Stimulated activated CD8-positive, alpha-beta memory T cell treated with anti-CD3 and anti-CD28 coated beads, Interleukin-7, amount 100 ng/mL, for 48 hours (primary cell): ENCODE results near the gene PBX4.

ENCODE experiments used
- DNase-seq, 2 donors: peaks; one replicate each; pipeline ENCODE4 v3.0.0-alpha.2; 2020; ENCODE audit warnings: low read depth in 1 of 2; ENCODE audit errors: extremely low read depth in 1 of 2

The PBX4 gene

DNA sequence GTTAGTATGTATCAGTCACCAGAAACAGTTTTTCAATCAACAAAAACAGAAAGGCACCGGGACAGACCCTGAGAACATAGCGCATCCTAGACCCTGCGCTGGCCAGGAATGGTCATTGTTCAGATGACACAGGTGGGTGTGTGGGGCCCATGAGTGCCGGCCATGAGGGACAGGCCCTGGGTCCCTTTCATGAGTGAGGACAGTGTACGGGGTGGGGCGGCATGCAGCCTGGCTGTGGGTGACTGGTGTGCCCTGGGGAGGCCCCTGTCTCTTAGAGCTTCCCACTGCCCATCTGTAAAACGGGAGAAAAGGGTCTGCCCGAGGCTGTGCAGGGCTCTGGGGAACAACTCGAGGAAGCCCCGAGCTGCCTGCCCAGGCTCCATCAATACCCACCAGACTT lies 25.8 kb downstream of the PBX4 start:
- DNase-seq, result no peak

DNA sequence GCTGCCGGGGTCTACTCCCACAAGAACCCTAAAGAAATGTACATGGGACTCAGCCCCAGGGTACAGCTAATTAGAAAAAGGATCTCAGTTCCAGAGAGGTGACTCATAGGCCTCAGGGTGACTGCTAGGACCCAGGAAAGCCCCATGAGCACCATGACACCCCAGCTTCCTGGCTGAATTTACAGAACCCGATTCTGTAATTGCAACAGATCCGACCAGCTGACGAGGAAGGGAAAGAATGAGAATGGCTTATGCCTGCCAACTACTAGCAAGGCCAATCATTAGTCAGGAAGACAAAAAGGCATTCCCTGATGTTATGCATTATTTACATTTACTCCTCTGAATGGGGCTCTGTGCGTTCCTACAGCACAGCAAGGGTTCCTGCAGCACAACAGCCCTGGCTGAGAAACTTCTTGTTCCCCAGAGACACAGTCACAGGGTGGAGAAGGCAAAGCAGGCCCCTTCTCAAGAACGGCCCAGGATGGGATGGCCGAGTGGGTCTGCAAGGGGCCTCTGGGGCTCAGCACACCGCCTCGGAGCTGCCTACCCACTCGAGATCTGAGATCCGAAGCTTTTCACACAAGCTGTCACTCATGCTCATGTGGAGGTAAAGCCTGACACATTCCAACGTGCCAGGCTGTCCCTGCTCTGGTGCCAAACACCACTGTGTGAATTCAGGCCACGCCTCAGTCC lies 27.2 kb downstream of the PBX4 start:
- DNase-seq, result peak in 1 of 2 donors; percentile 80

DNA sequence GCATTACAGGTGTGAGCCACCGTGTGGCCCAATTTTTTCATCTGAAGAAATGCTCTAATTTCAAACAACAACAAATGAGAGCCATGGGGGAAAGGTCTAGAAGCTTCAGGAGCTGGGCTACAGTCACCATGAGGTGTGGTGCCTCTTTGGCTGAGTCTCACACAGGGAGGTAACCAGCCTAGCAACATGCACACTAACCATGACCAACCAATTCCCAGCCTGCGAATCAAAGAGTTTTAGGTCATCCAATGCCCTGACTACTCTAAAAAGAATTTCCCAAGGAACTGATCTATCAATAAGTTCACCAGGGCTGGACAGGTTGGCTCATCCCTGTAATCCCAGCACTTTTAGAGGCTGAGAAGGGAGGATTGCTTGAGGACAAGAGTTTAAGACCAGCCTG lies 29.9 kb downstream of the PBX4 start:
- no peak for DNase-seq

DNA sequence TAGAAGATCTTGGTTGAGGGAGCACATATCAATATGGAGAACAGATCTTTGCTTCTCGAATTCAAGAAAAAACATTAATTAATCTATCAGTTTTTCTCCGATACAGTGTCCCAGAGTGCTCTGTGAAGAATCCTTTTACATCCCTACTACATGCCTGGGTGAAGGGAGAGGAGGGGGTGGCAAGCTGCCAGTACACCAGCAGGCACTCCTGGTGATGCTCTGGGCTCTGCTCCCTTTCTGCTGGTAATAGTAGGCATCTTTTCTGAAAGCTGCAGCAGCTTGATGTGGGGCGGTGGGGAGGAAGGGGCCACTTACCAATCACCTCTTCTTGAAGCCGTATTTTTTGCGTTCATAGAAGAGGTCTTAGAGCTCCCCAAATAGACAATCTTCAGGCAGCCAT lies 30.7 kb downstream of the PBX4 start:
- no peak for DNase-seq

DNA sequence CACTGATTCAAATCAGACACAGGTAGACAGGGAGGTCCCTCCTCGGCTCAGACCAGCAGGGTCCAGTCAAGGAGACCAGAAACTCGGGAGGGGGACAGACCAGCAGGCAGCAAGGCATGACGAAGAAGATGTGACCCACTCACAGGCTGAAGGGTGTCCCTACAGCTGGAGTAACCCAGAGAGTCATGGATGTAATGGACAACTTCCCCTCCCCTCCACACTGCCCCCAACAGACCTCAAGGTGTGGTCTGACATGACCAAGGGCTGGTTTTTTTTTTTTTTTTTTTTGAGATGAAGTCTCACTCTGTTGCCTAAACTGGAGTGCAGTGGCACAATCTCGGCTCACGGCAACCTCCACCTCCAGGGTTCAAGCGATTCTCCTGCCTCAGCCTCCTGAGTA lies 34.1 kb downstream of the PBX4 start:
- no peak for DNase-seq

DNA sequence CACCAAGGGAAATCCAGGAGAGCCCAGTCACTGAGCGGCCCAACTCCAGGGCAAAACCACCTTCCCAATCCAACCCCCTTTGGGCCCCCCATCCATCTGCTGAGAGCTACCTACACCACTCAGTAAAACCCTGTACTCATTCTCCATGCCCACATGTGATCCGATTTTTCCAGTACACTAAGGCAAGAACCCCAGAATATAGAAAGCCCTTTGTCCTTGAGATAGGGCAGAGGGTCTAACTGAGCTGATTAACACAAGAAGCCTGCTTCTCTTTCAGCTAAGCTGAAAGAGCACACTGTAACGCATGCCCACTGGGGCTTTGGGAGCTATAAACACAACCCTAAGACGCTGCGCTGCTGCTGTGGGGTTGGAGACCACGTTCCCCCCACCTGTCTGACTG lies 36.0 kb downstream of the PBX4 start:
- no peak for DNase-seq

DNA sequence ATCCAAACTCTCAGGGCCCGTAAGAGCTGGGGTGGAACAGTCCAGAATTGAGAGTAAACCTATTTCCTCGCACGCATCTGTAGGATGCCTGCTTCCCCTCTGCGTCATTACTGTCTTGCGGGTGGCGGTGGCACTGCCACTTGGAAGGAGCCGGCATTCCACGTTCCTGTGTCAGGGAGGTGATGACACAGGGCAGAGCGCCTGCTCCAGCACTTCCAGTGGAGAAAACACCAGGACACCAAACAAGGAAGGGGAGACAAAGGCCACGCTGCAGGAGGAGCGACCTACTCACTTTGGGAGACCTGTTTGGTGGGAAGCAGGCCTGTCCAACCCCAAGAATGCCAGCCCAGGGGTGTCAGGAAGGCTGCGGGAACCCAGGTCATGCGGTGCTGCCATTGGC lies 37.1 kb downstream of the PBX4 start:
- DNase-seq, result no peak

DNA sequence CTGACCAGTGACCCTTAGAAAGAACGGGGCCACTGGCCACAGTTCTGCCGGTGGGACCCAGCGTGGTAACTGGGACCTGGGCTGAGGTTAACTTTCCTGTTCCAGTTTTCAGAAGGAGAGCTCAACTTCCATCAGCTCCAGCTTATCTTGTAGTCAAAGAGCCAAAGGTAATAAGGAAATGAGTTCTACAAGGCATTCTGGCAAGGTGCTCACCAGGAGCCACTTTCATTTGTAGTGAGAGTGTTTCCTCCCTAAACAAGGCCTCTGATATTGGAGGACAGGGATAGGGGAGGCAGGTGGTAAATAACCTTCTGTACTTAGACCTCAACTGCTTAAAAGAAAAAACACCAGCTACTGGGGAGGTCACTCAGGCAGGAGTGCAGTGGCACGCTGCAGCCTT lies 38.1 kb downstream of the PBX4 start:
- DNase-seq, result no peak

DNA sequence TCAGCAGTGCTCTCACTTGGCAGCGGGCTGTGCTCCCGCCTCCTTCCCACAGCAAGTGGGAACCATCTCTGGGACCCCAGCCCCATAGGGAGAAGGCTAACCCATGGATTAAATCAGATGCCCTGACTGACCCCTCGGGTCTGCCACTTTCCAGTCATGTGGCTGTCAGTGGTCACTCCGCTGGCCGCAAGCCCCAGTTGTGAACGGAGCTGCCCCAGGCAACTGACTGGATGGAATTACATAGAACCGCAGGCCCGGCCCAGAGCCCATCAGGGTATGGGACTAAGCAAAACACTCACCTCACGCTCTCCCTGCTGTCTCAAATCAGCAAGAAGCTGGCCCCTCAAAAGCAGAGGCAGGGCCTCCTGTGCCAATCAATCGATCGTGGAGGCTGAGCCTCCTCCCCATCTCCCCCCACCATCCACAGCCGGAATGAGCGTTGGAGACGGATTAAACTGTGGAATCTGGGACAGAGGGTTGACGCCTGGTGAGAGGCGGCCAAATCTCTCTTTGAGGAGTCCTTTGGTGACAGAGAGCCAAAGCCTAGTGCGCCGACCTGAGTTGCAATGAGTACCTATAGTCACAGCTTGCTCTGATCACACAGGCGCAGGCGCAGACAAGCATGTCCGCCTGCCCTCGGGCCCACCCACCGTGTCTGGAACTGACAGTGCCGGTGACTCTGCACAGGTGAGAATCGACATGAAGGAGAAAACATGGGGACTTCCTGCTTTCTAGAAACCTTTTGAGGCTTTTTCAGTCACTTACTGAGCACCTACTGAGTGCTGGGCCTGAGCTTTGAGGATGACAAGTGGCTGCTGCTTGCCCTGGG lies 38.7 kb downstream of the PBX4 start:
- DNase-seq, result no peak

DNA sequence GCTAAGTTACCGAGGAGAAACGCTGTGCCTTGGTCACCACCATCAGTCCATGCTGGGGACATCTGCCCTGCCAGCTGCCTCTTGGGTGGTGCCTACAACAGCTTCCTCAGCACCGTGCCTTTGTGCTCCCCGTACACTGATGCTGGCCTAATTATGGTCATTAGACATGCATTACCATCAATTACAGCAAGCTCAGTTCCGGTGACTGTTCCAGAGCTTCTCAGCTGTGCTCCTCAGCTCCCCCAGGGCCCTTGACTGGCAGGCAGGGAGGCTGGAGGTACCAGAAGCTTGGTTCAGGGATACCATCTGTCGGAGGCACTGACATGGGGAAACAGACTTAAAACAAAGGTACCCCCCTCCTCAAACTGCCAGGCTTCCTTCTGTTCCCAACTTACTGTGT lies 40.2 kb downstream of the PBX4 start:
- DNase-seq, result no peak

DNA sequence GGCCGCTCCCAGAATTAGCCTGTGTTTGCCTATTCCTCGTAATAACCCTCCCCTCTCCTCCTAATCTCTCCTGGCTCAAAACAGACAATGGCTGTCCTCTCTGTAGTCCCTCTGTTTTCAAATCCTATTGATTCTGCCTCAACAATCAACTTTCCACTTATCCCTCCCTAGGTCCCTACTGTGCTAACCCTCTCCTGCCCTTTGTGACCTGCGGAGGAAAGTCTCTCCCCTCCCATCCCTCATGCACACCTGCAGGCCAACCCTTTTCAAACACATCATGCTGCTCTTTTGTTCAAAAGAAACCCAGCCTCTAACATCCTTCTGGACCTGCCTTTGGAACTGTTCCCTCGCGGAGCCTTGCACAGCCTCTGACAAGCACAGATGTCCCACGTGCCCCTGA lies 43.1 kb downstream of the PBX4 start:
- DNase-seq, result no peak

DNA sequence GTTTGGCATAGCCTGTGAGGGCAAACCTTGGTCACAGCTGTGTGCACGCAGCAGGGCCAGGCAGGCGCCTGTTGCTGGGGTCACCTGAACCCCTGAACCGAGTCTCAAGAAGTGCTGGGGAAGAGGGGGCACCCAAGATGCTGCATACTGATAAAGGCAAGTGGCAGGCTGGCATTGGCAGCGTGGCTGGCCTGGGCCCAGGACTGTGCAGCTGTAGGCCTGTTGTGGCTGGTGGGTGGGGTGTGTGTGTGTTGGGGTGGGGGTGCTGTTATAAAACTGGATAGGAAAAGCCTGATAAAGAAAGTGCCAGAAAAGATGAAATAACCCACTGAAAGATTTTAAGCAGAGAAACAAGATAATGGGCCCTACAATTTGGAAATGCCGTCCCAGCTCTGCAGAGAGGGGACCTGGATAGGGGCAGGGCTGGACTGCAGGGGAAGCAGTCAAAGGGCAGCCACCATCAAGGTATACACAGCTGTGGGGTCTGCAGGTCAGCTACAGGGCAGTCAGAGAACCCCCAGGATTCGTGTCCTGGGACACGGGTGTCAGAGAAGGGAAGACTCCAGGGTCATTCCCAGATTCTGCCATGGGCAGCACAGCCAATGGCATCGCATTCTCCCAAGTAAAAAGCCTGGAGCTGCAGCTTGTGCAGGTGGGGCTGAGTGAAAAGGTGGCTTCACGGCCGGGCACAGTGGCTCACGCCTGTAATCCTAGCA lies 47.3 kb downstream of the PBX4 start:
- no peak for DNase-seq

DNA sequence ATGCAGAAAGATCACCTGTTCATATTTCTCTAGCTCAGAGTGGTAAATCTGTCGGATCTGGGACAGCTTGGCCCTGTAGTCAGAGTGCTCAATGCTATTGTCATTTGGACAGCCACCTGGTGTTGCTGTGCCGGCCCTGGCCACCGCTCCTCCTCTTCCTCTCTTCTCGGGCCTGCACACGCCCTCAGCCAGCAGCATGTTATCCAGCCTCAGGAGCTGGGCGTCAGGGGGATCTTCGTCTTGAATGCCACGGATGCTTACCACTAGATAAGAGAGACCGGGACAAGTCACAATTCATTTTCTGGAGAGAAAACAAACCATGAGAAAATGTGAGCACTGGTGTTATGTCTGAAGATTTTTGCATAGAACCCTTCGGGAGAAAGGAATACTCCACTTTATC lies 47.9 kb downstream of the PBX4 start:
- DNase-seq, result no peak

DNA sequence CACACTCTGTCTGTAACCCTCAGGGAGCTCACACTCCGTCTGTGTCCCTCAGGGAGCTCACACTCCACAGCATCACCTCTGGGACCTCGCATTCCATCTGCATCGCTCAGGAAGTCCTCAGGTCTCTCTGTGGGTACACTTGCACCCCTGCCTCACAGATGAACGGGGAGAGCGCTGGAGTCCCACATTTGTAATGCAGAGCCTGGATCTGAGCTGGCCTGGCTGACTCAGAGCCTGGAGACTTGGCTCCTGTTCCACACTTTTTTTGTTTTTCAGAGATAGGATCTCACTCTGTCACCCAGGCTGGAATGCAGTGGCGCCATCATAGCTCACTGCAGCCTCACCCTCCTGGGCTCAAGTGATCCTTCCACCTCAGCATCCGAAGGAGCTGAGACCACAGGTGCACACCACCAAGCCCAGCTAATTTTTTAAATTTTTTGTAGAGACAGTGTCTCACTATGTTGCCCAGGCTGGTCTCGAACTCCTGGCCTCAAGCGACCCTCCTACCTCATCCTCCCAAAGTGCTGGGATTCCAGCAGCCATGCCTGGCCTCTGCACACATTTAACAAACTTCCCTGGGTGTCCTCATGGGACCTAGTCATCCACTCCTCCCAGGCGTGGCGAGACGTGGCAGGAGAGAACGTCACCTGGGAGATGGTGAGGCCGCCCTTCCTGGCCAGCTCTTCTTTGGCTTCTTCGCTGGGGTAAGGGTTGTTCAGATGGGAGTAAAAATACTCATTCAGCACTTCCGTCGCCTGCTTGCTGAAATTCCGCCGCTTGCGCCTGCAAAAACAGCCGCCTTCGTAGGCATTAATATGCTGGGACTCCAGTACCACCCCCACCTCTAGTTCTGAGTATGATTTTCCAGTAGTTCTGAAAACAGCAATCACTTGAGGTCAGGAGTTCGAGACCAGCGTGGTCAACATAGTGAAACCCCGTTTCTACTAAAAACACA lies 49.4 kb downstream of the PBX4 start:
- no peak for DNase-seq

DNA sequence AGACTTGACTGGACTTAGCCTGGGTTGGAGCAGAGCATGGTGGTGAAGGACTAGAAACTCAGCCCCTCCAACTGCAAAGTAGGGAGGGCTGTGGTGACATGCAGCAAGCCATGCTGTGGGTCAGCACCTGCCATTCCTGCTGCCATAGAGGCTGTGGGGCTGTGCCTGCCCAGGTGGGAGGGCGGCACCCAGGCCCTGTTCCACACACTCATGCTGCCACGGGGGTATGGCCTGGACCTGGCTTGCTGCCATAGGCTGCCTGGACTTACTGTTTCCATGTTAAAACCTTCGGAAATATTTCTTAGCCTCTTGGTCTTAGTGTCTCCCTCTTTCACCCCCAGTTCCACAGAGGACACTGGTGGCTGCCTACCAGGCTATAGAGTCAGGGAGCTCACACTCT lies 51.1 kb downstream of the PBX4 start:
- no peak for DNase-seq

DNA sequence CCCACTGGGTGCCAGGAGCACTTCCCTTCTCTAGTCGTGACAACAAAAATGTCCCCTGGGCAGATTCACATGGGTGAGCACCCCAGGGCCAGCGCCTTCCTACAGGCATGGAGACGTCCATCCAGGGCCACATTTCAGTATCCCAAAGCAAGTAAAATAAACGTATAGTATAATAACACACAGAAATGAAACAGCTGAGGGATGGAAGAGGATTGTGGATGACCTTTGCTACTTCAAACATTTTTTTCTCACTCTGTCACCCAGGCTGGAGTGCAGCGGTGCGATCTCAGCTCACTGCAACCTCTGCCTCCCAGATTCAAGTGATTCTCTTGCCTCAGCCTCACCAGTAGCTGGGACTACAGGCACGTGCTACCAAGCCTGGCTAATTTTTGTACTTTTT lies 52.2 kb downstream of the PBX4 start:
- DNase-seq, result no peak

DNA sequence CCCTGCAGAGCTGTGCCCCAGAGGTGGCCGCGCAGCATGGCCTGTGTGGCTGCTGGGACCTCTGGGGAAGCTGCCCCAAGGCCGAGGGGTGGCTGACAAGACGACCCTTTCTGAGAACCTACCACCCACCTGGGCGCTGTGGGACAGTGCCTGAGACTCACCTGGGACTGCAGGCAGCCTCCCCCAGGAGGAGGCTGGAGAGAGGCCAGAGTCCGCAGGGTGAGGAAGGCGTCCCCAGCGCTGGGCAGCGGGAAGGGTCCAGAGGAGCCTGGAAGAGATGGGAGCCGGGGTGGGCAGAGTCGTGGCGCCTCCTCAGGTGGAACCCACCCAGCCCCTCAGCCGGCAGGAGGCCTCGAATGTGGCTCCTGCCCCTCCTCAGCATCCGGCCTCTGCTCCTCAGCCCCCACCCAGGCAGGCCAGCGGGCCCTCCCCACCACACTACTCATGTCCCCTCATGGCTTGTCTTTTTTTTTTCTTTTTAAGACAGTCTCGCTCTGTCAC lies 55.1 kb downstream of the PBX4 start:
- no peak for DNase-seq

DNA sequence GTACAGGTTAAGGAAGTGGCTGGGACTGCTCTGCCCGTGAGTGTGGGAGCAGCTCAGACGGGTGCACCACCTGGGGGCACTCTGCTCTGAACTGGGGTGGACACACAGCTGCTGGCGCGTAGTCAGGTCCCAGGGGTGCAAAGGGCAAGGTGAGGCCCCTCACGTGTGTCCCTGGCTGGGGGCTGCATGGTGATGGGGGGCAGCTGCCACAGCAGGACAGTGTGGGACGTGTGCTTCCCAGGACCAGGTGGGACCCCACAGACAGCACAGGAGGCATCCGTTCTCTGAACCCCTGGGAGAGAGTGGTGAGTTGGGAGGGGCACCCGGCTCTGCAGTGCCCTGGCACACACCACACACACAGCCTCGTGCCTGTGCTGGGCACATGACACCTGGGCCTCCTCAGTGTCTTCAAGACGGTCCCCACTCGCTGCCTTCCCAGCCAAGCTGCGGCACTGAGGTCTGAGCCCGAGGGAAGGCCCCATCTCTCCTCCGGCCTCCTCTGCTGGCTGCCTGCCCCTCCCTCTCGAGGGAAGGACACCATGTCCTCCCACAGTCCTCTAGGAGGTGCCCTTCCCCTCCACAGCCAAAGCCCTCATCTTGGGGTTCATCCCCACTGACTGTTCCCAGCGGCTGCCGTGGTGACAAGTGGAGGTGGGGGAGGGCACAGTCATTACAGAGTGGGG lies 55.7 kb downstream of the PBX4 start:
- no peak for DNase-seq

DNA sequence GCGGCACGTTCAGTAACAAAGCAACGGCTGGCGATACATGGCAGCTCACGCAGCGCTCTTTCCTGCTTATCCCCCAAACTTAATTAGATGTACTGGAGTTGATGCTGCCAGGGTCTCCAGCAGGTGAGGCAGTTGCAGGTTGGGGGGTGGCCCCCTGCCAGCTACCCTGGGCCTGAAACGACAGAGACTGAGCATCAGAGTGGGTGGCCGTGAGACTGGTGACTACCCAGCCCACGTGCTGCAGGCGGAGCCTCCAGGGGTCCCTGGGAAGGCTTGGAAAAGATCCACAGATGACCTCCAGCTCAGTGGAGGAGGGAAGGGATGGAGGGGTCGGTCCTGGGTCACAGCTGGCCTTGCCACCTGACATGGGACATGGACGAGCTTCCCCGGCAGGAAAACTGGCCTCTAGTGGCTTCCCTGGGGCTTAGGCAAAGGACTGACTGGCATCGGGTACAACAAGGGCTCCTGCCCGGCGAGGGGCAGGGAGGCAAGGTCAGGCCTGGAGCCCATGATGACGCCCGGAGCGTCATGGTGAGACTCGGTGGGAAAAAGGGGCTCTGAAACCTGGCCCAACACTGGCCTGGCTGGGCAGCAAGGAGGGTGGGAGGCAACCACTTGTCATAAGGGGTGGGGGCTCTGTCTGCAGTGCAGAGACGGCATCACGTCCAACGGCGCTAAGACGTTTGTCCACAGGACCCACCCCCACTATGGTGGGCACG lies 56.4 kb downstream of the PBX4 start:
- no peak for DNase-seq
